Lower leg skin (tissue), 4 donors: ENCODE data around the gene ALCAM. TPM values are rescaled to one million over a fixed set of nuclear protein-coding genes. Genes with fewer than 3 reads are reported as not detected.

Source experiments
- DNase-seq, 2 donors: peaks; one replicate each; pipeline ENCODE4 v3.0.0-alpha.2; 2019; ENCODE audit warnings: low spot score in 2 of 2
- H3K4me3 ChIP-seq: fragments of 200-600 bp; sonication (generic); 2 replicates; pipeline ENCODE4 v1.5.1; 2017; ENCODE audit warnings: mild to moderate bottlenecking, low read depth; ENCODE audit not compliant: poor library complexity, severe bottlenecking
- POLR2A ChIP-seq, 2 donors: fragments of 450-650 bp; IDR thresholded peaks; one replicate each; pipeline ENCODE4 v1.6.1; 2016 to 2017; ENCODE audit warnings: antibody characterized with exemption in 2 of 2, mild to moderate bottlenecking in 1 of 2, moderate library complexity in 1 of 2
- WGBS, 2 donors: methylation state at CpG; one replicate each; pipeline ENCODE4 v1.1.5; 2018; 5-methylcytosine and 5-hydroxymethylcytosine counted together
- intact Hi-C: fragments of 100-400 bp; cut with DNase I; formaldehyde crosslinking; loops from one replicate; pipeline ENCODE4 v1.15.0; 2023; ENCODE audit warnings: low total_unique reads
- total RNA-seq, 4 donors: library from RNA; depleted of rRNA; stranded (reverse); fragments of >200 nt; gene quantifications; one replicate each; pipeline ENCODE4 v1.1.0, GENCODE V29; 2016
- TF ChIP-seq, protein P1 (sequence below), 3 donors: fragments of 450-650 bp; IDR thresholded peaks; one replicate each; pipeline ENCODE4 v1.5.1; 2016; ENCODE audit warnings: antibody characterized with exemption in 3 of 3, mild to moderate bottlenecking in 3 of 3, moderate library complexity in 2 of 3

ALCAM gene
- total RNA-seq, 4 donors from 2014 or later: 21.2 to 58.0 (median 31.1) TPM

GRCh38 chr3:105502333-105502732 lies 135.6 kb downstream of the ALCAM start:
- no peak for DNase-seq
- intact Hi-C loops: no loop called here
- WGBS, 2 donors: 91 to 95% methylated on average over 2 of the region's 2 CpGs
- H3K4me3 ChIP-seq: no peak overlapping the region
- no peak for TF ChIP-seq POLR2A (IDR thresholded peaks at IDR 0.05)
- TF ChIP-seq, protein P1, sequence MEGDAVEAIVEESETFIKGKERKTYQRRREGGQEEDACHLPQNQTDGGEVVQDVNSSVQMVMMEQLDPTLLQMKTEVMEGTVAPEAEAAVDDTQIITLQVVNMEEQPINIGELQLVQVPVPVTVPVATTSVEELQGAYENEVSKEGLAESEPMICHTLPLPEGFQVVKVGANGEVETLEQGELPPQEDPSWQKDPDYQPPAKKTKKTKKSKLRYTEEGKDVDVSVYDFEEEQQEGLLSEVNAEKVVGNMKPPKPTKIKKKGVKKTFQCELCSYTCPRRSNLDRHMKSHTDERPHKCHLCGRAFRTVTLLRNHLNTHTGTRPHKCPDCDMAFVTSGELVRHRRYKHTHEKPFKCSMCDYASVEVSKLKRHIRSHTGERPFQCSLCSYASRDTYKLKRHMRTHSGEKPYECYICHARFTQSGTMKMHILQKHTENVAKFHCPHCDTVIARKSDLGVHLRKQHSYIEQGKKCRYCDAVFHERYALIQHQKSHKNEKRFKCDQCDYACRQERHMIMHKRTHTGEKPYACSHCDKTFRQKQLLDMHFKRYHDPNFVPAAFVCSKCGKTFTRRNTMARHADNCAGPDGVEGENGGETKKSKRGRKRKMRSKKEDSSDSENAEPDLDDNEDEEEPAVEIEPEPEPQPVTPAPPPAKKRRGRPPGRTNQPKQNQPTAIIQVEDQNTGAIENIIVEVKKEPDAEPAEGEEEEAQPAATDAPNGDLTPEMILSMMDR (IDR thresholded peaks at IDR 0.05): no peak

GRCh38 chr3:105503191-105503593 lies 136.5 kb downstream of the ALCAM start:
- intact Hi-C loops: no loop called here
- DNase-seq: no peak
- 87 to 97% methylated on average over 3 of the region's 3 CpGs for WGBS, 2 donors
- TF ChIP-seq, protein P1 (IDR thresholded peaks at IDR 0.05): no peak
- no peak for TF ChIP-seq POLR2A (IDR thresholded peaks at IDR 0.05)
- H3K4me3 ChIP-seq: no peak overlapping the region

GRCh38 chr3:105504440-105504951 lies 137.8 kb downstream of the ALCAM start:
- WGBS, 2 donors: 88% methylated on average over 13 of the region's 13 CpGs
- no peak for DNase-seq
- TF ChIP-seq, protein P1 (IDR thresholded peaks at IDR 0.05): no peak
- no peak for TF ChIP-seq POLR2A (IDR thresholded peaks at IDR 0.05)
- intact Hi-C loops: no loop called here
- H3K4me3 ChIP-seq: no peak overlapping the region

DNA sequence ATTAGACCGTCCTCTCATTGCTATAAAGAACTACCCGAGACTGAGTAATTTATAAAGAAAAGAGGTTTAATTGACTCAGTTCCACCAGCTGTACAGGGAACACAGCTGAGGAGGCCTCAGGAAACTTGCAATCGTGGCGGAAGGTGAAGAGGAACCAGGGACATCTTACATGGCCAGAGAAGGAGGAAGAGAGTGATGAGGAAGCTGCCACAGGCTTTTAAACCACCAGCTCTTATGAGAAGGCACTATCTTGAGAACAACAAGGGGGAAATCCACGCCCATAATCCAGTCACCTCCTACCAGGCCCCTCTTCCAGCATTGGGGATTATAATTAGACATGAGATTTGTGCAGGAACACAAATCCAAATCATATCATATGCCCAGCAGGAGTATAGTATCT lies 138.5 kb downstream of the ALCAM start:
- no peak overlapping the region for H3K4me3 ChIP-seq
- WGBS, 2 donors: 70 to 78% methylated on average over 5 of the region's 5 CpGs
- TF ChIP-seq, protein P1 (IDR thresholded peaks at IDR 0.05): no peak
- no peak for TF ChIP-seq POLR2A (IDR thresholded peaks at IDR 0.05)
- intact Hi-C loops: no loop called here
- DNase-seq: no peak

DNA sequence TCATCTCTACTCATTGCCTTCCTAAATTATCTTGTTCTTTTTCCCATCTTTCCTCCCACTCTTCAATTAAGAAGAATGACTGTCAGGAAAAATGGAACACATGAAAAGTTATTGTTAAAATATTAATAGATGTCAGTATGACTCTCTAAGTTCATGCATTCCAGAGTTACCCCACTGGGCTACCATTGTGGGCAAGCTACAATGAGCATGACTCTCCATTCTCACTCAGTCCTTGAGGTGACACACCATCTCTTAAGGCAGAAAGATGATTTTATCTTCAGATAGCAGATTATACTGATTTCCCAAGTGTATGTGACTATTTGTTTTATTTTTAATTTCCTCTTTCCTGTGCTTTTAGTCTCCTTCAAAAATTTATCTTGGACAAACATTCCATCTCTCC lies 144.3 kb downstream of the ALCAM start:
- no peak for DNase-seq
- no peak for TF ChIP-seq POLR2A (IDR thresholded peaks at IDR 0.05)
- TF ChIP-seq, protein P1 (IDR thresholded peaks at IDR 0.05): no peak
- intact Hi-C loops: no loop called here
- H3K4me3 ChIP-seq: no peak overlapping the region

DNA sequence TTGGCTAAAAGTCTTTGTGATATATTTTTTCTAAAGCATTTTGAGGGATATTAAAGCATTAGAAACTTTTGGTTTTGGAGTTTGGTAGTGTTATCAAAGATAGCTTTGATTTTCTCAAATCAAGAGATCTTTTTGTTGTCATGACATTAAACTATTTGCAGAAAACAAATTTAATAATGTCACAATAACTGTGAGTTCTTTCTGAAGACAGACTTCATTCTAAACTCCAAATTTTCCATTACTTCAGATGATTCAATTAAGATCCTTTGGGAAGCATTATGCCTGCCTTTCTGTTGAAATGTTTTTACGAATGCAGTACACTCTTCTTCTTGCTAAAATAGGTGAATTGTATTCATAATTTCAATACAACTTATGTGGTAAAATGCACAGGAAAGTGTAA lies 145.4 kb downstream of the ALCAM start:
- DNase-seq: no peak

More for the DNA sequence above, 145.4 kb downstream of the ALCAM start:
- H3K4me3 ChIP-seq: no peak overlapping the region
- TF ChIP-seq, protein P1 (IDR thresholded peaks at IDR 0.05): no peak
- no peak for TF ChIP-seq POLR2A (IDR thresholded peaks at IDR 0.05)
- intact Hi-C loops: no loop called here
- 56% methylated on average over 1 of the region's 1 CpG for WGBS, 2 donors
